Measurements from ENCODE around the gene SLC25A21.

DNA sequence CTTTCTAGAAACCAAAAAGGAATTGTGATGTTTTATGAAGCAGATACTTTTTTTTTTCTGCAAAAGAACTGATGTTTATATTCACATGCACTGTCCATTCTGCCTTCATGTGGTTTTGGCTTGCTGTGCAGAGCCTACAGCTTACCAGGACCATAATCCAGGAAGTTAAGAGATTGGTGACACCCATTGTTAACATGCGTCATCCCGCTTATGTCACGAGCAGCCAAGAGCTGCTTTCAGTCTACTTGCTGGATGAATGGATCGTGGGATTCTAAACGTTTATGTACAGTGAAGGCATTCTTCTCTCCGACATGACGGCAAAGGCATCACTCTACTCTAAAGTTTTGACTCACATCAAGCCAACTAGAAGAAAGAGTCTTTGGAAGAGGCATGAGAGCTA is 434.1 kb downstream of the SLC25A21 start:
- no peak for TF ChIP-seq EZH2 (IDR thresholded peaks at IDR 0.05; ENCODE audit: low read length, missing control alignments)
- TF ChIP-seq, protein P1, sequence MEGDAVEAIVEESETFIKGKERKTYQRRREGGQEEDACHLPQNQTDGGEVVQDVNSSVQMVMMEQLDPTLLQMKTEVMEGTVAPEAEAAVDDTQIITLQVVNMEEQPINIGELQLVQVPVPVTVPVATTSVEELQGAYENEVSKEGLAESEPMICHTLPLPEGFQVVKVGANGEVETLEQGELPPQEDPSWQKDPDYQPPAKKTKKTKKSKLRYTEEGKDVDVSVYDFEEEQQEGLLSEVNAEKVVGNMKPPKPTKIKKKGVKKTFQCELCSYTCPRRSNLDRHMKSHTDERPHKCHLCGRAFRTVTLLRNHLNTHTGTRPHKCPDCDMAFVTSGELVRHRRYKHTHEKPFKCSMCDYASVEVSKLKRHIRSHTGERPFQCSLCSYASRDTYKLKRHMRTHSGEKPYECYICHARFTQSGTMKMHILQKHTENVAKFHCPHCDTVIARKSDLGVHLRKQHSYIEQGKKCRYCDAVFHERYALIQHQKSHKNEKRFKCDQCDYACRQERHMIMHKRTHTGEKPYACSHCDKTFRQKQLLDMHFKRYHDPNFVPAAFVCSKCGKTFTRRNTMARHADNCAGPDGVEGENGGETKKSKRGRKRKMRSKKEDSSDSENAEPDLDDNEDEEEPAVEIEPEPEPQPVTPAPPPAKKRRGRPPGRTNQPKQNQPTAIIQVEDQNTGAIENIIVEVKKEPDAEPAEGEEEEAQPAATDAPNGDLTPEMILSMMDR (conservative IDR thresholded peaks at IDR 0.05 in 1 of 2, IDR thresholded peaks at IDR 0.05 in 1 of 2; ENCODE audit: low read depth in 1 of 2, low read length in 2 of 2), result no peak
